ENCODE results near the gene PARD3B. TPM values are rescaled to one million over a fixed set of nuclear protein-coding genes. Genes with fewer than 3 reads are reported as not detected.

The PARD3B gene
- total and polyA plus RNA-seq, 3 experiments from 2014 or later = 0.11 to 0.26 TPM; not detected in 1

DNA sequence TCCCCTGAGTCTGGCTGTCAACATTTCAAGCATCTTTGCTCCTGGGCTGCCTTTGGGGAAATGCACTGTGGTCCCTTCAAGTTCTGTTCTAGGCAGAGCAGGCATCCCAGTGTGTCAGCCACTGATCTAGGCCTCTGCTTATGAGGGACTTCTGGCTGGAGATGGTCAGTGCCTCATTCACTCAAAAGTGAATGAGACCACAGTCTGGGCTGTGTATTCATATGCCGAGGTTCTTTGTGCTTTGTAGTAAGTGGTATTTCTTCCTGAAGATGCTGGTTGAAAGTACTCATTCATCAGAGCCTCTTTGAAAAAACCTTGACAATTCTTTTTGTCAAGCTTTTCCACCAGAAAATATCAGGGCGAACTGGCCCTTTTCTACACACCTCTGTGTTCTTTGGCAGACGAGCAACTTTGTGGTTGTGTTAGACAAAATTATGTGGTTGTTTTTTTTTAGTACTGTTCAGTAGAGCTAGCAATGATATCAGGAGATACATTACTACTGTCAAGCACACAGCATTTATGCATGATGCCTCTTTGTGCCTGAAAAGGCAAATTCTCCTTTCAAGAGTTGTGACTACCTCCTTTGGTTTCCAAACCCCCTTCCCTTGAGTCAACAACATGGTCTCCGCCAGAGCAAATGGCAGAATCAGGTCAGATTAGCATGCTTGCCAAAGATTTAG lies 626.1 kb downstream of the PARD3B start:
- no peaks in the 10 kb centered on the region for H3K4me1 Mint-ChIP-seq
- no peaks in the 10 kb centered on the region for H3K36me3 ChIP-seq (ENCODE audit: insufficient read depth, low read length)
- H3K27ac Mint-ChIP-seq = no peak overlapping the region
- H3K9me3 Mint-ChIP-seq = no peaks in the 10 kb centered on the region
- no peak overlapping the region for H3K4me3 ChIP-seq (ENCODE audit: low read length)
- no peaks in the 10 kb centered on the region for H3K36me3 Mint-ChIP-seq
- peaks cover 0 to 4% of the 10 kb centered on the region in 2 donors for H3K27me3 Mint-ChIP-seq
- H3K9me3 ChIP-seq (ENCODE audit: low read length) = no peaks in the 10 kb centered on the region
- POLR2A ChIA-PET = no interaction called here
- H3K4me3 Mint-ChIP-seq = no peak overlapping the region
- CTCF ChIA-PET = no interaction called here
- no peaks in the 10 kb centered on the region for H3K27me3 ChIP-seq (ENCODE audit: insufficient read depth, low read length, poor library complexity, severe bottlenecking)
- no peak for DNase-seq
- H3K4me1 ChIP-seq (ENCODE audit: insufficient read depth, low read length) = no peaks in the 10 kb centered on the region
- no peak overlapping the region for H3K27ac ChIP-seq (ENCODE audit: low read depth, low read length)

DNA sequence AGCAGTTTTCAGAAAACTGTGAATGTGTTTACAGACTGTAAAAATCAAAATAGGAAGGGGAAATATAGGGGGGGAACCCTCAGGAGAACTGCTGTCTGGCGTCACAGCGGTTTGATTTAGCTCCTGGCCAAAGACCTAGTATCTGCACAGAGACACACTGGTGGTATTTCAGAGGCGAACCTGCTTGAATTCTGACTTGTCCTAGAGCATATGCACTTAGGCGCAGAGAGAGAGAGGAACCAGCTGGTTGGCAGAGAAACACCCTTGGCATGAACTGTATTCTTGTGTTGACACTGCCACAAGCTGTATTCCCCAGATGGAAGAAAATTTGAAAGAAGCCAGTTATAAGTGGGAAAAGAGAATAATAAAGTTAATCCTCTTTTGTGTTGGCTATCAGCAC lies 630.6 kb downstream of the PARD3B start:
- Mint-ChIP-seq H3K4me3 (no peak overlapping the region), H3K9me3 (no peaks in the 10 kb centered on the region), H3K27ac (peak overlapping the region in 1 of 8 donors; percentile 47), H3K4me1 (no peaks in the 10 kb centered on the region), H3K36me3 (no peaks in the 10 kb centered on the region), H3K27me3 (no peaks in the 10 kb centered on the region)
- Histone ChIP-seq H3K4me1 (ENCODE audit: insufficient read depth, low read length) (no peaks in the 10 kb centered on the region), H3K27ac (ENCODE audit: low read depth, low read length) (no peak overlapping the region), H3K36me3 (ENCODE audit: insufficient read depth, low read length) (no peaks in the 10 kb centered on the region), H3K4me3 (ENCODE audit: low read length) (no peak overlapping the region), H3K27me3 (ENCODE audit: insufficient read depth, low read length, poor library complexity, severe bottlenecking) (no peaks in the 10 kb centered on the region), H3K9me3 (ENCODE audit: low read length) (no peaks in the 10 kb centered on the region)
- ChIA-PET CTCF (no interaction called here), POLR2A (no interaction called here)
- no peak for DNase-seq

DNA sequence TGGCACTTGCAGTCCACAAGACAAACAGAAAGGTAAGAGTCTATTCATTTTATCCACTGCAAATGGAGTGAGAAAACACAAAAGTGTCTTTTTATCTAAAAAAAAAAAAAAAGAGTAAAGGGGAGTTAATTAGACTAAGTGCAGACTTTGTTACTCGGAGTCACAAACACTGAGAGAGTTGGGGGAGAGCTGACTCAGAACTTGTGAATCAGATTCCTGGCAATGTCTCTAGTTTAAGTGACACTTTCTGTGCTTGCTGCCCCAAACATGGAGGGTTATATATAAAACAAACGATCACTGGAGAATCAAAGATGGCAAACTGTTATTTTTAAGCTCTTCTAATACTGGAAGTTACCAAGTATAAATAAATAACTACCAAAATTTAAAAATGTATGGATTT lies 631.3 kb downstream of the PARD3B start:
- Histone ChIP-seq H3K27me3 (ENCODE audit: insufficient read depth, low read length, poor library complexity, severe bottlenecking) (no peaks in the 10 kb centered on the region), H3K36me3 (ENCODE audit: insufficient read depth, low read length) (no peaks in the 10 kb centered on the region), H3K9me3 (ENCODE audit: low read length) (no peaks in the 10 kb centered on the region), H3K27ac (ENCODE audit: low read depth, low read length) (no peak overlapping the region), H3K4me1 (ENCODE audit: insufficient read depth, low read length) (no peaks in the 10 kb centered on the region), H3K4me3 (ENCODE audit: low read length) (no peak overlapping the region)
- Mint-ChIP-seq H3K36me3 (no peaks in the 10 kb centered on the region), H3K27me3 (no peaks in the 10 kb centered on the region), H3K4me1 (no peaks in the 10 kb centered on the region), H3K9me3 (no peaks in the 10 kb centered on the region), H3K4me3 (no peak overlapping the region), H3K27ac (no peak overlapping the region)
- CTCF ChIA-PET = no interaction called here
- POLR2A ChIA-PET = no interaction called here
- DNase-seq = no peak

DNA sequence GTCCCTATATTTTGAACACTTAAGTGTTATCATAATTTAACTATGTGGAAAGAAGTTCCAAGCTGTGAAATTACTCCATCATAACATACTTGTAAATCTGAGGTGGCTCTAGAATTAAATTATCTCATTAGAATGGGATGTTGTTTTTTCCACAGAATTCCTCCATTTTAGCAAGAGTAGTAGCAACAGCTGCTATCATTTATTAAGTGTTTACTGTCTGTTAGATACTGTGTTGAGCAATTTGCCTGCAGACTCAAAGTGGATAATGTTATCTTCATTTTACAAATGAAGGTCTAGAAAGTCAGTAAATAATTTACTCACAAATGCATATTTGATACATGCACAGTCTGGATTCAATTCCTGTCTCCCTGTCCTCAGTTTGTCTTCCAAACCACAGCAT lies 632.3 kb downstream of the PARD3B start:
- Histone ChIP-seq H3K36me3 (ENCODE audit: insufficient read depth, low read length) (no peaks in the 10 kb centered on the region), H3K27me3 (ENCODE audit: insufficient read depth, low read length, poor library complexity, severe bottlenecking) (no peaks in the 10 kb centered on the region), H3K27ac (ENCODE audit: low read depth, low read length) (no peak overlapping the region), H3K4me3 (ENCODE audit: low read length) (no peak overlapping the region), H3K9me3 (ENCODE audit: low read length) (no peaks in the 10 kb centered on the region), H3K4me1 (ENCODE audit: insufficient read depth, low read length) (no peaks in the 10 kb centered on the region)
- H3K9me3 Mint-ChIP-seq = no peaks in the 10 kb centered on the region
- DNase-seq = no peak
- POLR2A ChIA-PET = no interaction called here
- no peaks in the 10 kb centered on the region for H3K36me3 Mint-ChIP-seq
- H3K27ac Mint-ChIP-seq = no peak overlapping the region
- no peaks in the 10 kb centered on the region for H3K27me3 Mint-ChIP-seq
- no peak overlapping the region for H3K4me3 Mint-ChIP-seq
- CTCF ChIA-PET = no interaction called here
- no peaks in the 10 kb centered on the region for H3K4me1 Mint-ChIP-seq

DNA sequence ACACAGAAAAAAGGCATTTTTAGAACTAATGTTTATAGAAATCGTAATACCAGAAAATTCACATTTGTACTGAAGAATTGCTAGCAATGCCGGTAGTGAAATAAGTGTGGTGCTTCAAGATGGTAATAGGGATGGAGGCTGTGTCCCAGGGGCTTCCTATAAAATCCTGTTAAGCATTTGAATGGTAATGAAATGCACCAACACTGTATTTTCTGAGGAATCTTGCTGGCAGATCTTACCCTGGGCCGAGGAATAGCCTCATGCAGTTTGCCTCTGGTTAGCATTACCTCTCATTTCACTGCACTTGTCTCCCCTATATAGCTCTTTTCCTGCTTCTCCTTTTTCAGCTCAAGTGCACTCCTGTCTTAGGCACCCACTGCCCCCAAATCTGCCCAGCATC lies 635.5 kb downstream of the PARD3B start:
- no peaks in the 10 kb centered on the region for H3K27me3 ChIP-seq (ENCODE audit: insufficient read depth, low read length, poor library complexity, severe bottlenecking)
- no peaks in the 10 kb centered on the region for H3K36me3 Mint-ChIP-seq
- POLR2A ChIA-PET = no interaction called here
- H3K9me3 Mint-ChIP-seq = no peaks in the 10 kb centered on the region
- H3K4me3 ChIP-seq (ENCODE audit: low read length) = no peak overlapping the region
- H3K27ac ChIP-seq (ENCODE audit: low read depth, low read length) = no peak overlapping the region
- no peaks in the 10 kb centered on the region for H3K27me3 Mint-ChIP-seq
- no peak for DNase-seq
- H3K4me1 ChIP-seq (ENCODE audit: insufficient read depth, low read length) = no peaks in the 10 kb centered on the region
- no peak overlapping the region for H3K27ac Mint-ChIP-seq
- CTCF ChIA-PET = no interaction called here
- no peak overlapping the region for H3K4me3 Mint-ChIP-seq
- no peaks in the 10 kb centered on the region for H3K36me3 ChIP-seq (ENCODE audit: insufficient read depth, low read length)
- no peaks in the 10 kb centered on the region for H3K4me1 Mint-ChIP-seq
- H3K9me3 ChIP-seq (ENCODE audit: low read length) = no peaks in the 10 kb centered on the region

DNA sequence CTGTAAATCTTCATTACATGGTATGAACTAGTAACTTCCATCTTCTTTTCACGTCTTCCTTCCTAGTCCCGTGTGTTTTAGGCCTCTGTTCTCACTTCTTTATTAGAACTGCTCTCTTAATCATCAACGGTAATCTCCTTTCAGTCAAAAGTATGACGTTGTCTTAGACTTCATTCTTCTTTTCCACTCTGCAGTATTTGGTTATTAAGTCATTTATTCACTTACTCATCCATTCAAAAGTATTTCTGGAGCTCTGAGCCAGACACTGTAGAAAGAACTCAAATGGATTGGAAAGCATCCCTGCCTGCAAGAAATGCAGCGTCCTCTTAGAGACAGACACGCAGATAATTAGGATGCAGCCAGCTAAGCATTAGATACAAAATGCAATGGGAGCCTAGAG lies 642.5 kb downstream of the PARD3B start:
- Histone ChIP-seq H3K9me3 (ENCODE audit: low read length) (no peaks in the 10 kb centered on the region), H3K4me3 (ENCODE audit: low read length) (no peak overlapping the region), H3K27me3 (ENCODE audit: insufficient read depth, low read length, poor library complexity, severe bottlenecking) (no peaks in the 10 kb centered on the region), H3K27ac (ENCODE audit: low read depth, low read length) (no peak overlapping the region), H3K36me3 (ENCODE audit: insufficient read depth, low read length) (no peaks in the 10 kb centered on the region), H3K4me1 (ENCODE audit: insufficient read depth, low read length) (no peaks in the 10 kb centered on the region)
- Mint-ChIP-seq H3K36me3 (no peaks in the 10 kb centered on the region), H3K4me1 (no peaks in the 10 kb centered on the region), H3K27ac (no peak overlapping the region), H3K9me3 (no peaks in the 10 kb centered on the region), H3K27me3 (no peaks in the 10 kb centered on the region), H3K4me3 (no peak overlapping the region)
- DNase-seq = no peak
- ChIA-PET CTCF (no interaction called here), POLR2A (no interaction called here)

DNA sequence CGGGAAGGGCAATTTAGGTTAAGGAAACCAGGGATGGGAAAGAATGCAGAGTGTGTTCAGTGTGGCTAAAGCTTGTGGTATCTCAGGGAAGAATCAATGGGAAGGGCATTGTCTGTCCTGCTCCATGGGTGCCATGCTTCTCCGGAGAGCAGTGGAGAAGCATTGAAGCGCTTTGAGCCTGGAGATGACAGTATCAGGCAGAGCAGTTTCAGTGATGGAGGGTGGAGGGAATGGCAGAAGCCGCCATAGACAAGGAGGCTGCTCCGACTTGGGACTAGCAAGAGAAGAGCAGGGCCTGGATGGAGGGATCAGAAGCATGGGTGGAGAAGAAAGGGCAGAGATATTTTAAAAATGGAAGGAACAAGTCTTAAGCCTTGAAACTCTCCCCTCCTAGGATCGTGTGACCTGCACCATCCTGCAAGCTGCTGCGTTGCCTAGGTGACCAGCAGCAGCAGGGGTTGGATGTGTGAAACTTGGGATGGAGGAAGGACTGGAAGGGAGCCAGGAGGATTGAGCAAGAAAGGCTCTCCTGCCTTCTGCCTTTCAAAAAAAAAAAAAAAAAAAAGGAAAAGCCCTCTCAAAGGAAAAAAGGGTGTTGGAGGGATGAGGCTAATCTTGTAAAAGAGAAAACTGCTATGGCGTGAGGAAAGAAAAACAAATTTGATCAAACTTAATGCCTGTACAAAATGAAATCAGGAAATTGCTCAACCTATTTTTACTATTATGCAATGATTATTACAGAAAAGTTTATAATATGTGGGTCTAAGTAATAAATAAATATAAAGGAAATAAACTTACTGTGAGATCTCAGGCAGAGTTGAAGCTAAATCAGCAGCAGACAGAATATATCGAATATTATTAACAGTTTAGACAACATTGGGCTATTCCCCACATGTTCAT lies 643.2 kb downstream of the PARD3B start:
- Histone ChIP-seq H3K4me3 (ENCODE audit: low read length) (no peak overlapping the region), H3K27ac (ENCODE audit: low read depth, low read length) (no peak overlapping the region), H3K9me3 (ENCODE audit: low read length) (no peaks in the 10 kb centered on the region), H3K4me1 (ENCODE audit: insufficient read depth, low read length) (no peaks in the 10 kb centered on the region), H3K36me3 (ENCODE audit: insufficient read depth, low read length) (no peaks in the 10 kb centered on the region), H3K27me3 (ENCODE audit: insufficient read depth, low read length, poor library complexity, severe bottlenecking) (no peaks in the 10 kb centered on the region)
- no peaks in the 10 kb centered on the region for H3K27me3 Mint-ChIP-seq
- ChIA-PET CTCF (no interaction called here), POLR2A (no interaction called here)
- no peaks in the 10 kb centered on the region for H3K9me3 Mint-ChIP-seq
- H3K27ac Mint-ChIP-seq = no peak overlapping the region
- no peaks in the 10 kb centered on the region for H3K36me3 Mint-ChIP-seq
- DNase-seq = no peak
- H3K4me1 Mint-ChIP-seq = no peaks in the 10 kb centered on the region
- H3K4me3 Mint-ChIP-seq = no peak overlapping the region

DNA sequence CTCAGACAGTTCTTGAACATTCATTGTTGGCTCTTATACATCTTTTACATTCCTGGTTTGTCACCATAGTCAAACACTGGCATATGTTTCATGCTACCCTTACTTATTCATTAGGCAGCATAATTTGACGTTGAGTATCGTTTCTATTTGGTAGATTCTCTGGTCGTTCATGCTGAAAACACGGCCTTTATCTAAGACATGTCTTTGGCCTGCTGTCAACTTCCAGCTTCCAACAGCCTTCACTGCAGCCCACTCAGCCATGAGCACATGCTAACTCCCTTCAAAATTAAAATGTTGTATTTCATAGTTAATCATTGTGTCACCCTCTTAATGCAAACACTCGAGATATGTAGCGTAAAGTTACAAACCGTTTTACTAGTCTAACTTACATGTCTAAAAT lies 644.0 kb downstream of the PARD3B start:
- DNase-seq = no peak
- Histone ChIP-seq H3K36me3 (ENCODE audit: insufficient read depth, low read length) (no peaks in the 10 kb centered on the region), H3K4me3 (ENCODE audit: low read length) (no peak overlapping the region), H3K4me1 (ENCODE audit: insufficient read depth, low read length) (no peaks in the 10 kb centered on the region), H3K27ac (ENCODE audit: low read depth, low read length) (no peak overlapping the region), H3K27me3 (ENCODE audit: insufficient read depth, low read length, poor library complexity, severe bottlenecking) (no peaks in the 10 kb centered on the region), H3K9me3 (ENCODE audit: low read length) (no peaks in the 10 kb centered on the region)
- H3K27me3 Mint-ChIP-seq = no peaks in the 10 kb centered on the region
- no peaks in the 10 kb centered on the region for H3K4me1 Mint-ChIP-seq
- CTCF ChIA-PET = no interaction called here
- POLR2A ChIA-PET = no interaction called here
- no peaks in the 10 kb centered on the region for H3K36me3 Mint-ChIP-seq
- H3K27ac Mint-ChIP-seq = no peak overlapping the region
- H3K9me3 Mint-ChIP-seq = no peaks in the 10 kb centered on the region
- H3K4me3 Mint-ChIP-seq = no peak overlapping the region

Measured in CD8-positive, alpha-beta memory T cell (primary cell).